GM12891 (cell line): ENCODE results near the gene GUK1.

Experiments
- POLR2A ChIP-seq: IDR thresholded peaks from 2 replicates; pipeline ENCODE4 v1.6.1; 2011; ENCODE audit warnings: low read depth, low read length, control low read depth
- POU2F2 ChIP-seq: IDR thresholded peaks from 2 replicates; pipeline ENCODE4 v1.6.1; 2011; ENCODE audit warnings: low read depth, mild to moderate bottlenecking, control low read depth, low read length, moderate library complexity

- TF ChIP-seq POLR2A (no peak), POU2F2 (no peak)
Observed at GRCh38 chr1:228148196-228148861, 8.2 kb downstream of the GUK1 start.
